Measurements from ENCODE around the gene NCR1.
"Not testable (repeated sequence)": the region's sequence is repeated elsewhere in the genome, so short reads cannot be mapped to it uniquely, and the experiment has no call there.

DNA sequence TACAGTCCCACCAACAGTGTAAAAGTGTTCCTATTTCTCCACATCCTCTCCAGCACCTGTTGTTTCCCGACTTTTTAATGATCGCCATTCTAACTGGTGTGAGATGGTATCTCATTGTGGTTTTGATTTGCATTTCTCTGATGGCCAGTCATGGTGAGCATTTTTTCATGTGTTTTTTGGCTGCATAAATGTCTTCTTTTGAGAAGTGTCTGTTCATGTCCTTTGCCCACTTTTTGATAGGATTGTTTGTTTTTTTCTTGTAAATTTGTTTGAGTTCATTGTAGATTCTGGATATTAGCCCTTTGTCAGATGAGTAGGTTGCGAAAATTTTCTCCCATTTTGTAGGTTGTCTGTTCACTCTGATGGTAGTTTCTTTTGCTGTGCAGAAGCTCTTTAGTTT, 42.5 kb upstream of the NCR1 start:
- not testable (repeated sequence) for TF ChIP-seq NFYB (CRISPR knock-in tag; conservative IDR thresholded peaks at IDR 0.05; ENCODE audit: low read depth); OVOL2 (CRISPR knock-in tag; IDR thresholded peaks at IDR 0.05; ENCODE audit: borderline replicate concordance); GTF2I (CRISPR knock-in tag; conservative IDR thresholded peaks at IDR 0.05)

All from WTC11 (cell line).